ENCODE results near the gene FNDC4.
A peak's percentile ranks its signal among the peaks of the same experiment; 100 is the strongest.

FNDC4 gene

DNA sequence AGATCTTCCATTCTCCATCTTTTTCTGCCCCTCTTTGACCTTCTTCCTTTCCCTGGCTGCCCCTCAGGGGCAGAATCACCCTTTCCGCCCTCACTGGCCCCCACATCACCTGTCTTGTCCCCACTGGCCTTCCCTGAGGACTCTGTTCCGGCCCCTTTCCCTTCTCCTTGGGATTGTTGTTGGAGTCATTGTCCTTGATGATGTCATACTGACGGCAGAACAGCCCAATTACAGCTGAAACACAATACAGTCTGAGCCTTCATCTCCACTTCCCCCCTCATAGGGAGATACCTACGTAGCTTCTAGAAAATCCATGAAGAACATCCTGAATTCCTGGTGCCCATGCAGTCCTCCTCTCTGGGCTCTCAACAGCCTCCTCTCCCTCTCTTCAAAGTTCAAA is 2.4 kb downstream of the FNDC4 start:
- no peak for DNase-seq

DNA sequence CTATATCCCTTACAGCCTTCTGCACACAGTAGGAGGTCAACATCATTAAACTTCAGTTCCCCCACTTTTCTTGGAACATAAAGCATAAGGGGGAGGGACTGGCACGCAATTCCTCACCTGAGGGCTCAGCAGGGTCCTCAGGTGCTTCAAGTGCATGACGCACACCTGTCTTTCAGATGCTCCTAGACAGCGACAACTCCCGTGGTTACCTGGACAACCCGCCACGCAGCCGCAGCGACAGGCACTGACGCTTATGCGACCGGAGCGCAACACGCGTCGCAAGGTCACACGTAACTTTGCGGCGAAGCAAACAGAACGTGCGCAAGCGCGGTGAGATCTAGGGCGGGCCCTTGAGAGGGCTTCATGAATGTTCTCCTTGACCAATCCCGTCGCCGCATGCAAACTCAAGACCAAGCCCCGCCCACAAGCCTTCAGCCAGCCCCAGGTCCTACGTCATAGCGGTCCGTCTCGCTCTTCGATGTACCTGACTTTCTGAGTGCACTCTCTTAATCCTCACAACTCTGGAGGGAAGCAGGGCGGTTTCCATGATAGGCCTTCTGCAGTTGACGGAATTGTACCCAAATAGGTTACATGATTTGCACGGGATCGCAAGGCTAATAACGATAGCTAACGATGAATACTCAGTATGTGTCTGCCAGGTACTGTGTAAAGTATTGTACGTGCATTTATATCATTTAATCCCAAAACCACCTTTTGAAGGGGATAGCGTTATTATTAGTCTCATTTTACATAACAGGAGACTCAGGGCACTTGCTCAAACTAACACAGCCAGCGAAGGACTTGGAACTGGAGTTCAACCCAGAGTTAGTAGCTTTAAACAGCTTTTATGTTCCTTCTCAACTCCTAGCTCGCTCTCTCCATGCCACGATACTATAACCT is 5.3 kb downstream of the FNDC4 start, which contains the start of gene IFT172:
TSS of gene IFT172 (minus strand) at position 246 of the 900 bp plus-strand sequence. CDS start at position 156, 90 bp downstream.
- DNase-seq: peak; percentile 100

DNA sequence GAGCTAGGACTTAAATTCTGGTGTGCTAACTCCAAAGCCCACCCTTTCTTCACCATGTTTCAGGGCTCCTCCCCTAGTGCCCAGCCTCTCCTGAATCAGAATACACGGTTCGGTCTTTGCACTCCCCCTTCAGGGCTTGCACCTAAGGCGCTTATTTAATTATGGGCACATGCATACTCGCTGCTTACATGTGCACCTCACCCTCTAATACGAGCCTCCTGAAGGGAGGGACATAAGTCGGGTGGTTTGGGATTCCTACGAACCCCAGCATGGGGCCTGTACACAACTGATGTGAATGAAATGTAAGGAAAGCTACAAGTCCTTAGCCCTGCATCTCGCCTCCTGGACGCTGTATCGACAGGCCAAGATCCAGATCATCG is 5.9 kb downstream of the FNDC4 start:
- DNase-seq: peak; percentile 30

DNA sequence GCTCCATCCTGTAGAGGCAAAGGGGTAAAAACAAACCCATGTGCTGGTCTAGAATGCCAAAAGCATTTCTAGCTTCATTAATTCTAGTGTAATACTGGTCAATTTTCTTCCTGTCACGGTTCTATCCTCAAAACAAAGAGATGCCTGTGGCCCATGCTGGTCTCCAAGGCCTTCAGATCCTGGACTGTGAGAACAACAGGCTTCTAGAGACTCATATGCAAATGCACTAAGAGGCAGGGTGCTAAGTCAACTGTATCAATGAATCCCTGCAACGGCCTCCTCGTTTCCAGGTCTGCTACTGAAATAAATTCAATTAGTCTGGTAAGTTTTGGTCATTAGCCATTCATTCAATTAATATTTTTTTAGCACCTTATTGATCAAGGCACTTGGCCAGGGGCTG is 9.5 kb downstream of the FNDC4 start:
- DNase-seq: no peak

DNA sequence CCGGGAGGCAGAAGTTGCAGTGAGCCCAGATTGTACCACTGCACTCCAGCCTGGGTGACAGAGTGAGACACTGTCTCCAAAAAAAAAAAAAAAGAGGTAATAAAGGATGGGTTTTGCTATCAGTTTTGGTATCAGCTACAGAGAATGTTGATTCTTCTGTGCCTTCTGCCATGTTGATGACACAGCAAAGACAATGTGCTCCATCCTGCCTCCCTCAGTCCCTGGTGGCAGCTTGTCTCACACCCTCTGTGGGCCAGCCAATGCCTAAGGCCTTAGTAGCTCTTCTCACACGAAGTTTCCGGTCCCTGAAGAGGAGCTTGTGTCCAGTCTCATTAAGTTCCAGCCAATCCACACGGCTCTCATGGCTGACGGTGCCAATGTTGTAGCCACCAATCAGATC is 23.0 kb downstream of the FNDC4 start:
- no peak for DNase-seq

DNA sequence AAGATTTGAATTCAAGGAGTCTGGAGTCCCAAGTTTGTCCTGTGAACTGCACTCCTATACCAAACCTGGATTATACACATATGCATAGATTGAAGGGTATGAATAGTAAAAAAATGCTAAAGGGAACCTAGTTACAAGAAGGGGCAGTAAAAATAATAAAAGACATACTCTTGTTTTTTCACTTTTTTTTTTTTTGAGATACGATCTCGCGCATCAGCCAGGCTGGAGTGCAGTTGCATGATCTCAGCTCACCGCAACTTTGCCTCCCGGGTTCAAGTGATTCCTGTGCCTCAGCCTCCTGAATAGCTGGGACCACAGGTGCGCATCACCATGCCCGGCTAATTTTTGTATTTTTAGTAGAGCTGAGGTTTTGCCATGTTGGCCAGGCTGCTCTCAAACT is 30.6 kb downstream of the FNDC4 start:
- DNase-seq: no peak

DNA sequence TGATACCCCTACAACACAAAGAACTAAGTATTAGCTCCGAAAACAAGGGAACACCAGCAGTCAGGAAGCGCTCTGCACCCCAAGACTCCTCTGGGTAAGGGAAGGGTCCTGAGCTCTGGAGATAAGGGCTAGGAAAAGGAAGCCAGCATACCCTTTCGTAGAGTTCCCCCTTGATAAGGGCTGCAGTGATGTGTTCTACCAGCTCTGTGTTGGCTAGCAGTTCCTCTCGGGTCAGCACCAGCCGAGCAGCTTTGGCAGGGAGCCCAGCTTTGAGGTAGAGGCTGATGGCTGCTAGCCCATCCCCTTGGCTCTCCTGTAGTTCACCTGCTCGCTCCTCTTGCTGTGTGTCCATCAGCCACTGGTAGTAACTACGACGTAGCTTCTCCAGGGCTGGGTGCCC is 33.9 kb downstream of the FNDC4 start:
- no peak for DNase-seq

DNA sequence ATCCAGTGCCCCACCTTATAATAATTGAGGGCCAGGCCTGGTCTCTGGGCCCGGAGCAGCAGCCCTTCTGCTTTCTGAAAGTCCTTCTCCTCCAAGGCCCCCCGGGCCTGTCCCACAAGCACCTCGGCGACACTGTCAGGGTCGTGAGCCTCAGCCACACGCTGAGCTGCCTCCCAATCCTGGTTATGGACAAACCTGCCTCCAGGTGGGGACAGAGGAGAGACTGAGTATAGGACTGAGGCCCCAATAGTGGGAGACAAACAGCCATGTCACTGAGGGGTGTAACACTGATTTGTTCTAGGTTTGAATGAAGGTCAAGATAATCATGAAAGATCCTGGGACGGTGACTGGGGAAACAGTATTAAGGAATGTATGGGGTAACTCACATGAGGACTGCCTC is 41.0 kb downstream of the FNDC4 start:
- no peak for DNase-seq

DNA sequence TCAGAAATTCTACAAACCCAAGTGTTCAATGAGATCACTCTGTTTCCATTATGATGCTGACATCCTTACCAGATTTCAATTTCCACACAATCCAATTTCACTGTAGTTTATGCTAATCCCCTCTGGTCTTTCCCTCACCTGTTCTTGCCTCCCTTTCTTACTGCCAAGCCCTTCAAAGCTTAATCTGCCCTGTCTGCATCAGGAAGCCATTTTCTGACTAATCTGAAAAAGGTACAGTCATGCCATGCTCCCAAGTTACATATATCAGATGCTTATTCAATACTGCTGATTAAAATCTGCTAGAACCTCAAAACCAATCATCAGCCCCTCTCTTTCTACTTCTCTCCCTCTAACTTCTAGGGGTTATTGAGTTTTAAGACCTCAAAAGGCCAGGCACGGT is 43.9 kb downstream of the FNDC4 start:
- no peak for DNase-seq

DNA sequence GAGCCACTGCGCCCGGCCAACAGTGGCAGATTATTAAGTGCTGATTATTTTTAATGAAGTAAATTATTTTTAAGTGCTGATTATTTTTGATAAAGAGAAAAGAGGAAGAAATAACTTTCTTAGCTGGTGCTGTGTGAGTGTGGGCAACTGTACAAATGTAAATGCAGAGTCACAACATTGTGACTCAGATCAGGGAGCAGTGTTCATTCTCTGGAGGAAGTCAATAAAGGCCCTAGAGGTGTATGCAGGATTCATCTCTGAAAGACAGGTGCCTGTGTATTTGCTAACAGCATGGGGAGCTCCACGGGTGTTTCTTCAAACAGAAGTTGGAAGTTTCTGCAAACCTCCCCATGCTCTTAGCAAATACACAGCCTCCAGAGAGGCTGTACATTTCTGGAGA is 46.6 kb downstream of the FNDC4 start:
- no peak for DNase-seq

DNA sequence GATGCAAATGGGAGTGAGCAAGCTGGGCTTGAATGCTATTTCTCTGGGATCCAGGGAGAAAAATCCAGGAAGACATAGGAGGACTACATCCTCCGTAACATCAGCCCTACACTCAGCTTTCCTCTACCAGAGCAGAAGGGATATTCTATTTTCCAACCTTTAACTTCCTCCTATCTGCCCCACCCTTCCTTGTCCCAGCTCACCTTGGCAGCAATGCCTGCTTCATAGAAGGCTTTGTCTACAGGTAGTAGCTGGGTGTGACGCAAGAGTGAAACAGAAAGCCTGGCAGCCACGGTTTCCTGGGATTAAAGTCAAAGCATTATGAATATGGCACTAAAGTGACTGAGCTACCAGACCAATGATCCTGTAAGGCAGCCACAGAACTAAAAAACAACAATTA is 48.9 kb downstream of the FNDC4 start:
- DNase-seq: no peak

DNA sequence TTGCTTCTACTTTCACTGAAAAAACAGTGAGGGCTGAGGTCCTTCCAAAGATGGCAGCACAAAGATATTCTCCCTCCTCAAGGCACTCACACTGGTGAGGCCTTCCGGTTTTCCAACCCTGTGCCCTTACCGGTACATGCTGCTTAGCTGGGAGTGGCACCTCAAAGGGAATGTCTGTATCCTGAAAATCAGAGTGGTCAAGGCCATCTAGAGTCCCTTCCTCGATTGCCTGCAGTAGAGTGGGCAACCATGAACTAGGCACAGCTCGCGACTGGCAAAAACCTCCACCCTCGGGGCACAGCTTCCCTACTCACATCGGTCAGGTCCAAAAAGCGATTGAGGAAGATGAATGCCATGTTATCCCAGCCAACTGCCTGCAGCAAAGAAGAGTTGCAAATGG is 49.4 kb downstream of the FNDC4 start:
- no peak for DNase-seq

DNA sequence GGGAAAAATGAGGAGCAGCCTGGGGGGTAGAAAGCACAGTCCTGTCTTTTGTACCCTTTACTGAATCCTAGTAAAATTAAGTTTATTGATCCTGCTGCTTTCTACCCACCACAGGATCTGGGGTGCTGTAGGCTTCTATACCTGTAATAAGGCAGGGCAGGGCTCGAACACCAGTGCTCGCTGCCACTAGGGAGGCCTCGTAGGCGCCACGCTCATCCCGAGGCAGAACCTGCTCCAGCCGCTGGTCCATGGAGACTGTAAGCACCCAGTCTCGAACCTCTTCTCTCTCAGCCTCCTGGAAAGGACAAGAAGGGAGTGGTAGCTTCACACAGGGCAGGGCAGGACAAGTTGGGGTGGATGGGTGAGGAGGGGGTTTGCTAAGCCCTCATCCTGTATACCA is 49.8 kb downstream of the FNDC4 start:
- no peak for DNase-seq

DNA sequence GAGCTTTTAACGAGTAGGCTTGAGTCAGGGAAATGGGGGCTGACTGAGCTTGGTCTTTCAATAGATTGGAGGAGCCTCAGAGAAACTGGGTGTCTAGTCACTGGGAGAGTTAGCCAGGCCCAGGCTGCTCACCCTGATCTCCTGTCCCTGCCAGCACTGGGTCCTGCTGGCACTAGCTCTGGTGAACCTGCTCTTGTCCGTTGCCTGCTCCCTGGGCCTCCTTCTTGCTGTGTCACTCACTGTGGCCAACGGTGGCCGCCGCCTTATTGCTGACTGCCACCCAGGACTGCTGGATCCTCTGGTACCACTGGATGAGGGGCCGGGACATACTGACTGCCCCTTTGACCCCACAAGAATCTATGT is 52.1 kb downstream of the FNDC4 start:
- no peak for DNase-seq

DNA sequence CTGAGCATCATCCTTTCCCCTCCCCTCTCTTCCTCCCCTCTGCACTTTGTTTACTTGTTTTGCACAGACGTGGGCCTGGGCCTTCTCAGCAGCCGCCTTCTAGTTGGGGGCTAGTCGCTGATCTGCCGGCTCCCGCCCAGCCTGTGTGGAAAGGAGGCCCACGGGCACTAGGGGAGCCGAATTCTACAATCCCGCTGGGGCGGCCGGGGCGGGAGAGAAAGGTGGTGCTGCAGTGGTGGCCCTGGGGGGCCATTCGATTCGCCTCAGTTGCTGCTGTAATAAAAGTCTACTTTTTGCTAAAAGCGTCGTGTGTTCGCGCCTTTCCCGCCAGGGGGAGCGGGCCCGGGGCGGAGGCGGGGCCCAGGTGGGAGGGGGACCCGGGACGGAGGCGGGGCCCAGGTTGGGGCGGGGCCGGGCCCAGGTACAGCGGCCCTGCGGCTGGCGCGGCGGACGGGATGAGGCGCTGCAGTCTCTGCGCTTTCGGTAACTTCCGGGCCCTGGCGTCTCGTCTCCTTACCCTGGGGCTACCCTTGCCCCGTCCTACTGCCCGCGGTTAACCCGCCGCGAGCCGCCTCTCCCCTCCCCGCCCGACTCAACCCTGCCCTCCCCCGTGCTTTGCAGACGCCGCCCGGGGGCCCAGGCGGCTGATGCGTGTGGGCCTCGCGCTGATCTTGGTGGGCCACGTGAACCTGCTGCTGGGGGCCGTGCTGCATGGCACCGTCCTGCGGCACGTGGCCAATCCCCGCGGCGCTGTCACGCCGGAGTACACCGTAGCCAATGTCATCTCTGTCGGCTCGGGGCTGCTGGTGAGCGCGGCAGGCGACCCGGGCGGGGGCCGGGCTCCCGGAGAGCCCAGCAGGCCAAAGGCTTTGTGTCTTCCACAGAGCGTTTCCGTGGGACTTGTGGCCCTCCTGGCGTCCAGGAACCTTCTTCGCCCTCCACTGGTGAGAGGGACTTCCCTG is 52.8 kb downstream of the FNDC4 start, which contains the start of gene KRTCAP3:
TSS of gene KRTCAP3 (plus strand) at position 424 of the 962 bp plus-strand sequence. CDS start at position 456, 32 bp downstream.
- peak; percentile 18 for DNase-seq

Data from CD4-positive, alpha-beta T cell treated with Interleukin-15 for 1 hour (primary cell).